ENCODE results near the gene ZBTB7C.

DNA sequence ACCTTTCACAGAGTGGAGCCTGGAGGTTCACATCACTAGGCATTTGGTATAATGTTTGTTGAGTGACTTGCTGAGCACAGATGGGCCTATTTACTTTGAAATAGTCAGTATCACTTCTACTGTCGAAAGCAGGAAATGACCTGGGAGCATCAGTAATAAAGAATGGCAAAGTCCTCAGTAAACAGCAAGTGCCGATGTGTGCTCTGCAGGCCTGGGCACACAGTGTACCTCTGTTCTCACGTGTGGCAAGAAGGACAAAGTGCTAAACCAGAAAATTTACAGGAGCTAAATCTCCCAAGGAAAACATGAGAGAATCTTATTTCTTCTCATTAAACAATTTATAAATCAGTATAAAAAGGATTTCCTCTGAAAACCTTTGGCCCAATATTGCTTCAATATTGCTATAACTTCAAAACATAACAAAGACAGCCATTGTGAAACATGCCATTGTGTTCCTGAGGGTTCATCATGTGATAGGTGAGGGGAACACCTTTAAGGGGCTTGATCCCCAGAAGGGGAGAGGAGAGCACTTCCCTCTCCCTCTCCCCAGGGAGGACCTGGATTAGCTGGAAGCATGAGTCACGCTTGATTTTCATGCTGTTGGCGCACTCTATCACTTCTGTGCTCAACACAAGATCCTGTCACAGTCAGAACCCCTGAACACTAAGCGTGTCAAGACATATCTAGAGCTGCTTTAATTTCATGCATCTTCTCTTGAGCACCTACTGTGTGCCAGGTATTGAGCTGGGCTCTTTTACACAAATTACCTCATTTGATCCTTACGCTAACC lies 347.2 kb downstream of the ZBTB7C start:
- TF ChIP-seq REST (IDR thresholded peaks at IDR 0.05; ENCODE audit: insufficient read depth in 1 of 2, low read depth in 2 of 2, low read length in 2 of 2) = no peak
- no peak for TF ChIP-seq SIN3A (IDR thresholded peaks at IDR 0.05; ENCODE audit: borderline replicate concordance, insufficient read depth, low read length)
